Measurements from ENCODE around the gene PNPLA7.
"Not testable (repeated sequence)": the region's sequence is repeated elsewhere in the genome, so short reads cannot be mapped to it uniquely, and the experiment has no call there.

The PNPLA7 gene

DNA sequence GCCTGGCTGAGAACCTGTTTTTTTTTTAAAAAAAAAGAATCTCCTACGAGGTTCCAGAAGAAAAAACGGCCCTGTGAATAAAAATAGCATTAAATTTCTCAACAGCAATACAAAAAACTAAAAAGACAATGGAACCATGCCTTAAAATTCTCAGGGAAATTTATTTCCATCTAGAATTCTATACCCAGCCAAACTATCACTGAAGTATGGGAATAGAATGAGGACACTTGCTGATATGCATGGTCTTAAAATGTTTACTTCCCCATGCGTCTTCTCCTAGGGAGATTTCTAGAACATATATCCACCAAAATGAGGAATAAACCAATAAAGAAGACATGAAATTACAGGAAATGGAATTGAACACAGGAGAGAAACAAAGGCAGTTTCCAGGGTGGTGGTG, 74.5 kb downstream of the PNPLA7 start:
- no peak for DNase-seq
- in situ Hi-C loops (cut with HindIII; ENCODE audit: low pct_ligation_motif_present, low pct_unique_long_range_greater_than_20kb, low sequenced_read_pairs) = no loop called here

DNA sequence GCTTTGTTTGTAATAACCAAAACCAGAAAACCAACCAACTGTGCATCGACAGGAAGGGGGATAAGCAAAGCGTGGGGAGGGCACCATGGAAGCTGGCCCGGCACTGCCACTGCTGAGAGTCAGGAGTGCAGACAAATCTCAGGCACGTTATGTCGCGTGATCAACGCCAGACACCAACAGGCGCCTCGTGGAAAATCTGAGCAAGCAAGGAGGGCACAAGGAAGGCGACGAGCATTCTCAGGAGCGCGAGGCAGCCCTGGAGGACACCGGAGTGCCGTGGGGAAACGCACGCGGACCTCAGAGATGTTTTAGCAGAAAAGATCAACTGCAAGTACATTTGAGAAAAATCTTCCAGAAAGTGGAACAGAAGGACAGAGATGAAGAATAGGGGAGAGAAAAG, 75.9 kb downstream of the PNPLA7 start:
- DNase-seq = no peak
- in situ Hi-C loops (cut with HindIII; ENCODE audit: low pct_ligation_motif_present, low pct_unique_long_range_greater_than_20kb, low sequenced_read_pairs) = no loop called here

DNA sequence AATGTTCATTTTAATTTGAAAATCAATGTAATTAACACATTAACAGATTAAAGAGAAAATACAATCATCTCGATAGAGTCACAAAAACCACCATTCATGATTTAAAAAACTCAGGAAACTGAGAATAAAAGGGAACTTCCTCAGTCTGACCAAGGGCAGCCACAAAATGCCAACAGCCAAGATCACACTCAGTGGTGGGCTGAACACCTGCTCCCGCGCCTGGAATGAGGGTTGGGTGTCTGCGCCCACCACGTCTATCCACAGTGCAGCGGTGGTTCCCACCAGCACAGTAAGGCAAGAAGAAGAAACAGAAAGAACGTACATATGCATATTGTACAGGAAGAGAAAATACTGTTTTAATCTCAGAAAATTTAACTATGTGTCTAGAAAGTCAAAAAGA, 79.4 kb downstream of the PNPLA7 start:
- in situ Hi-C loops (cut with HindIII; ENCODE audit: low pct_ligation_motif_present, low pct_unique_long_range_greater_than_20kb, low sequenced_read_pairs) = no loop called here
- no peak for DNase-seq

DNA sequence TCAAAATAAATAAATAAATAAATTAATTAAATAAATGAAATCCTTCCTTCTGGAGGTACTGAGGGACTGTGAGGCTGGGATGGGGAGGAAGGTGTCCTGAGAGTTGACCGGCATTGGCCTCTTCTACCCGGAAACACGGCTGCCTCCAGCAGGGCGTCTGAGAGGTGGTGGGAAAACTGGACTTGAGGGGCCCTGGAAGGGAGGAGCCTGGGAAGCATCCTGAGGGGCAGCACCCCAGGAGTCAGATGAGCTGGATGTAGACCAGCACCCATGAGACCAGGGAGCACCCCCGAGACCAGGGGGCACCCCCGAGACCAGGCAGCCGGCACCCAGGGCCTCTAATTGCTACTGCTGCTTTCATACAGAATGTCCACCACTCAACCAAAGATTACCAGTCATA, 82.3 kb downstream of the PNPLA7 start:
- in situ Hi-C loops (cut with HindIII; ENCODE audit: low pct_ligation_motif_present, low pct_unique_long_range_greater_than_20kb, low sequenced_read_pairs) = no loop called here
- DNase-seq = no peak

DNA sequence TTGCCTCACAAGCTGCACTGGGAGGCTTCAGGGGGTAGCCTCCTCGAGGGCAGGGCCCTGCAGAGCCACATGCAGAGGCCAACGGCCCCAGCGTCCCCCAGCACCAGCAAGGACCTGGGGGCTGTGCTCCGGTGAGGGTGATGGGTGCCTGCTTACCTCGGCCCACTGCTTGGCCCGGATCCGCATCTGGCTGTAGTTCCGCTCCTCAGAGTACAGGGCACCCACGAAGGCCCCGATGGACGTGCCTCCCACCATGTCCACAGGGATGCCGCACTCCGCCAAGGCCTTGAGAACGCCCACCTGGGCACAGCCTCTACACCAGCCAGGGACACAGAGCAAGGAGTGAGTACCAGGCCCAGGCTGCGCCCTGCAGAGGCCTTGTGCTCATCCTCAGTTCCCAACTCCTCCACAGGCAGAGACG, 83.0 kb downstream of the PNPLA7 start:
- in situ Hi-C loops (cut with HindIII; ENCODE audit: low pct_ligation_motif_present, low pct_unique_long_range_greater_than_20kb, low sequenced_read_pairs) = no loop called here
- no peak for DNase-seq

DNA sequence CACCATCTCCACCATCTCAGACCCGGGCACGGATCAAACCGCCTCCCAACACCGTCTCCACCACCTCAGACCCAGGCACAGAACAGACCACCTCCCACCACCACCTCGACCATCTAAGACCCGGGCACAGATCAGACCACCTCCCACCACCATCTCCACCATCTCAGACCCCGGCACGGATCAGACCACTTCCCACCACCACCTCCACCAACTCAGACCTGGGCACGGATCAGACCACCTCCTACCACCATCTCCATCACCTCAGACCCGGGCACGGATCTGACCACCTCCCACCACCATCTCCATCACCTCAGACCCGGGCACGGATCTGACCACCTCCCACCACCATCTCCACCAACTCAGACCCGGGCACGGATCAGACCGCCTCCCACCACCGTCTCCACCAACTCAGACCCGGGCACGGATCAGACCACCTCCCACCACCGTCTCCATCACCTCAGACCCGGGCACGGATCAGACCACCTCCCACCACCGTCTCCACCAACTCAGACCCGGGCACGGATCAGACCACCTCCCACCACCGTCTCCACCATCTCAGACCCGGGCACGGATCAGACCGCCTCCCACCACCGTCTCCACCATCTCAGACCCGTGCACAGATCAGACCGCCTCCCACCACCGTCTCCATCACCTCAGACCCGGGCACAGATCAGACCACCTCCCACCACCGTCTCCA, 83.7 kb downstream of the PNPLA7 start:
- in situ Hi-C loops (cut with HindIII; ENCODE audit: low pct_ligation_motif_present, low pct_unique_long_range_greater_than_20kb, low sequenced_read_pairs); DNase-seq: not testable (repeated sequence)

DNA sequence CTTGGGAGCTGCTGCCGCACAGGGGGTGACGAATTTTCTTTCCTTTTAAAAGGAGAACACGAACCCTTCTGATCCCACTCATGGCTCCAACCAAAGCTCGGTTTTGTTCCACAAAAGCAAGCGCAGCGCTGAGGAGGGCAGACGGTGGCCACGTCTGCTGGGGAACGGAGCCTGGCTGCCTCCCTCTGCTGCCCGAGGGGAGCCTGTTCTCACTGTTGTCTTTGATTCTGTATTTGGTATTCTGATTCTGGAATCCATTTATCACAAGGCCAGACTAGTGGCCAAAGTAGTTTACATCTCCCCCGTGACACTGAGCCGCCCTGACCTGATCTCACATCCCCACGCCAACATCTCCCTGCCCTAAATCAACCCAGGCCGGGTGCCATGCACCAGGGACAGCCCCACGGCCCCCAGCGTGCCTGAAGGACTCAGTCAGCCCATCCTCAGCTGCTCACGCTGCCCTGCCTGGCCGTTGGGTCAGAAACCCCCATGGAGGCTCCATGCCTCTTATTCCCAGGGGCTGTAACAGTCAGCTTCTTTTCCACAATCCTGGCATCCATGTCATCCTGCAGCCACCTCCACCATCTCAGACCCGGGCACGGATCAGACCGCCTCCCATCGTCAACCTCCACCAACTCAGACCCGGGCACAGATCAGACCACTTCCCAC, 84.3 kb downstream of the PNPLA7 start:
- DNase-seq = no peak
- in situ Hi-C loops (cut with HindIII; ENCODE audit: low pct_ligation_motif_present, low pct_unique_long_range_greater_than_20kb, low sequenced_read_pairs) = no loop called here

DNA sequence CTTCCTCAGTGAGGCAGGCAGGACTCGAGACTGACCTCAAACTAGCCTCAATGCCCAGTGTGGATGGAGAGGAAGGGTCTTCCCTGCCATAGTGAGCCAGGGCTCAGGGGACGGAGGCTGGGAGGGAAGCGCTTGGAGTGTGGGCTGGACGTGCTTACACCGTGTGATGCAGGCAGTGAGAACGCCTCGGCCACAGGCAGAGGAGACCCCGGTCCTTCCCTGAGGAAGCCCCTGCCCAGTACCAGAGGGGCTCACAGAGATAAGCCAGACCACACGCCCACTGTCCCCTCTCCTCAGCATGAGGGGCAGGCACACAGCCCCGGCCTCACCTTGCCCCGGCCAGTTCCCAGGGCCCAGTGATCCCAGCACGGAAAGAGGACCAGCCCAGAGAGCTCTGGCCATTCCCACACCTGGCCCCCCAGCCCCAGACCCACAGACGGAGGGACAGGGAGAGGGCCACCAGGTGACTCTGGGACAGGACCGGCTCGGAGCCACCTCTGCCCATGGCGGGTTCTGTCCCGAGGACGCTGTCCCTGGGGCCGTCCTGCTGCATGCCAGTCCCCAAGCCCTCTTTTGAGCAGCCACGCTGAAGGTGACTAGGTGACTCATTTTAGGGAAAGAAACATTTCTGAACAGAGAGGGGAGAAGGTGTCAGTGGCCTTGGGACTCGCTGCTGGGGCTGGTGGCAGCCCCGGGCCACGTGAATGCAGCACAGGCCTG, 85.0 kb downstream of the PNPLA7 start:
- in situ Hi-C loops (cut with HindIII; ENCODE audit: low pct_ligation_motif_present, low pct_unique_long_range_greater_than_20kb, low sequenced_read_pairs) = no loop called here
- no peak for DNase-seq

DNA sequence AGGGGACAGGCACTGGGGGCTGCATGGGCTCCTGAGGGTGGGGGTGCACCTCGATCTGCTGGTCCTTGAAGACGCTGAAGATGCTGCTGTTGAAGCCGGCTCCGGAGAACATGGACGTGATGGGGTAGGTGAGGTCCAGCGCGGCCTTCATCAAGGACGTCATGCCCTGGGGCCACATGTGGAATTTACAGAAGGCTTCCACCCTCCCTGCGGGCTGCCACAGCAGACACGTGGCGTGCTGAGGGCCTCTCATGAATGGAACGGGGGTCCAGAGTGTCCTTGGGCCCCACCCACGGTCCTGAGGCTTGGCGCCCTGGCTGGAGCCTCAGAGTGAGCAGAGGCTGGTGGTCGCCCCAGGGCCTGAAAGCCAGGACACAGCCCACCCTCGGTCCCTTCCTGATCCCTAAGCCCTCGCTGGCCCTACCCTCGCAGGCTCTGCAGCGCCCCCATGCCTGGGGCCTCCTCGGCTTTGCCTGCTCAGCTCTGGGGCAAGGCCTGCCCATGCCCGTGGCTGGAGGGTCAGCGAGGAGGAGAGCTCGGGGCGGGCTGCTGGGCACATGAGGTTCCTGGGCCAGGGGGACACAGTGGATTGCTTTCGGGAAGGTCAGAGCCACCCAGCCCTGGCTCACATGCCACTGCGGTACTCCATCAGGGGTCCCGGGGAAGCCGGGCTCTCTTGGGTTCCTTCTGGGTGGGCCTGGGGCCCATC, 85.8 kb downstream of the PNPLA7 start:
- in situ Hi-C loops (cut with HindIII; ENCODE audit: low pct_ligation_motif_present, low pct_unique_long_range_greater_than_20kb, low sequenced_read_pairs) = no loop called here
- no peak for DNase-seq

DNA sequence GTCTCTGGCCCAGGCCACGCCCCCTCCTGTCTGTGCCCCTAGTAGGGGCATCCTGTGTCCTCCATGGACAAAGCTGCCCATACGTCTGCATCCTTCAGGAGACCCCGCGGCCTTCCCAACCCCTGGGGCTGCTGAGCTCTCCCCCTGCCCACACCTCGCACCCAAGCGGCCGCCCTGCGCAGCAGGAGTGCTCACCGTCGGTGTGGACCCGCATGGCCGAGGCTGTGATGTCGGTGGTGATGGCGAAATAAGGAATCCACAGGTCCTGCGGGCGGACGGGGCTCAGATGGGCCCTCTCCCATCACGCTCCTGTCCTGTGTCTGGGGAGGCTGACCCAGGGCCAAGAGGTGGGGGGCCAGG, 86.3 kb downstream of the PNPLA7 start:
- in situ Hi-C loops (cut with HindIII; ENCODE audit: low pct_ligation_motif_present, low pct_unique_long_range_greater_than_20kb, low sequenced_read_pairs) = no loop called here
- DNase-seq = no peak

DNA sequence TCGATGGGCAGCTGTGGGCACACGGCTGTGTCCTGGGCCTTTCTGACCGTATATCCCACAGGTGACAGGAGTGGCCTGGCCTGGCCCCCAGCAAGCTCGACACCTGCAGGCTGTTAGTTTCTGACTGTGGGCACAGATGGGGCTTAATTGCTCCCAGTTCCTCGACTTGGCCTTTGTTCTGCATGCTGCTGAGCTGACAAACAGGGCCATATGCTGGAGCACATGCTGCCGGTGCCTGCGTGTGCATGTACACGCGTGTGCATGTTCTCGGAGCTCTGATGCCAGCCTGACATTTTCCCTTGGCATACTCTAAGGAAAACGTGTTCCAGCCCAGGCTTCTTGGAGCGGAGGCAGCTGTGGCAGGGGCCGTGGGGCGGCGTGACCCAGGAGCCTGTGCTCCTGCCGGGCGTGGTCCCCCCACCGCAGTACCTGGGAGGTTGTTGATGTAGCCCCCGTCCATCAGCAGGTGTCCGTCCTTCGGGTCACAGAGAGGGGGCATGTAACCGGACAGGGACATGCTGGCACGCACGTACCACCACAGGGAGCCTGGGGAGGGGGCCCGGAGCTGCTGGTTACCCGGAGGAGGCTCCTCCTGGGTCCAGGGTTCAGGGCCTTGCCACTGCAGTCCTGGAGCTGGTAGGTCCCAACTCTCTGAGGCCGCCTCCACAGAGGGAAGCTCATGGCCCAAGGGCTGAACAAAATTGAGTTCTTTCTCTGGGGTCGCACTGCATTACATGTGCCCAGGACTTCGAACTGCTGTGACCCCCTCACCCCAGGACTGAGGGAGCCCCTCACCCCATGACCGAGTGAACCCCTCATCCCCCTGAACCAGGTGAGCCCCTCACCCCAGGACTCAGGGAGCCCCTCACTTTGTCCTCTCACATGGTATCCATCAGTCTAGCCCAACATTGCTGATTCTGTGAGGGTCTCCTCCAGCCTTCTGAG, 86.9 kb downstream of the PNPLA7 start:
- in situ Hi-C loops (cut with HindIII; ENCODE audit: low pct_ligation_motif_present, low pct_unique_long_range_greater_than_20kb, low sequenced_read_pairs) = no loop called here
- DNase-seq = no peak

DNA sequence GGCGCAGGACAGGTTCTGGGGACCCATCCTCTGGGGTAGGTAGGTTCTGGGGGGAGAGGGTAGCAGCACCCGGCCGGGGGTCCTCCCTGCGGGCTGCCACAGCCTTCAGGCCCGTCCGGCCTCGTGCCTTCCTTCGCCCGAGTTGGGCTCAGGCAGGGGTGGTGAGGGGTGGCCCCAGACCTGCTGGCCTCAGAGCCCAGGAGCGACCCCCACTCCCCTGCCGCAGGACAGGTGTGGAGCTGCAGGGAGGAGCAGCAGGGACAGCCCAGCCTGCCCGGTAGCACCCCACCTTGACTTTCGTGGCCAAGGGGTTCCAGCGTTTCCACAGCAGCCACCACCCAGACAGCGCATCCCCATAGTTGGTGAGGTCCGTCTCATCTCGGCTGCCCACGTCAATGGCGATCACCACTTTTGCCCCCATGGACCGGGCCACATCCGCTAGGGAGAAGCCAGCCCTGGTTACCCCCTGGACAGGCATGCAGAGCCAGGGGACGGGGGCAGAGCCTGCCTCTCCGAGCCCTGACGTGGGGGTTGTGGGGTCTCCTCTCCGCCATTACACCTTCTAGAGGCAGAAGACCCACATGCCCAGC, 87.7 kb downstream of the PNPLA7 start:
- no peak for DNase-seq

DNA sequence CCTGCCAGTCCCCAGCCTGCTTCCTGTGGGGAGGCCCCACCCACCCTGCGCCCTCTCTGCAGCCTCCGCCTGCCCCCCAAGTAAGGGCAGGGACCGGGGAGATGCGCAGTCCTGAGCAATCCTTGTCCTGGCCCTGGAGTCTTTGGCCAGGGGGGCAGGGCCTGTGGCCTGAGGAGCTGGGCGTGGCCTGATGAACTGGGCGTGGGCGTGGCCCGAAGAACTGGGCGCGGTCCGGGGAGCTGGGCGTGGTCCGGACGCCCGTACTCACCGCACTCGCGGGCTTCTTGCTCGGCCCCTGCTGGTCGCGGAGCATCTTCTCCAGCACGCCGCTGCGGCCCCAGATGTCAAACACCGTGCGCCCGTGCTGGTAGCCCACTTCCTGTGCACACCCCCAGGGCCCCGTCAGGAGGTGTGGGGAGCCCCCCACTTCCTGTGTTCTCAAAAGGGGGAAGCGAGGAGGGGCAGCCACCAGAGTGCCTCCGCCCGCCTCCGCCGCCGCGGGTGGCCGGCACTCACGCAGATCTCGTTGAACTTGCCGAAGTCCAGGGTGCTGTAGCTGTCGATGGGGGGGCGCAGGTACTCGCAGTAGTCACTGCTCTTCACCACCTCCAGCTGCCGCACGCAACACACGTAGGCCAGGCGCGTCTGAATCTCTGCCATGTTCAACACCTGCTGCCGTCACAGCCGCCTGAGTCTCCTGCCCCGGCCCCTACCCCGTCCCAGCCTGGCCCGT, 88.4 kb downstream of the PNPLA7 start:
- no peak for DNase-seq
- in situ Hi-C loops (cut with HindIII; ENCODE audit: low pct_ligation_motif_present, low pct_unique_long_range_greater_than_20kb, low sequenced_read_pairs) = no loop called here

More for the DNA sequence above, 87.7 kb downstream of the PNPLA7 start:
- in situ Hi-C loops (cut with HindIII; ENCODE audit: low pct_ligation_motif_present, low pct_unique_long_range_greater_than_20kb, low sequenced_read_pairs) = no loop called here

DNA sequence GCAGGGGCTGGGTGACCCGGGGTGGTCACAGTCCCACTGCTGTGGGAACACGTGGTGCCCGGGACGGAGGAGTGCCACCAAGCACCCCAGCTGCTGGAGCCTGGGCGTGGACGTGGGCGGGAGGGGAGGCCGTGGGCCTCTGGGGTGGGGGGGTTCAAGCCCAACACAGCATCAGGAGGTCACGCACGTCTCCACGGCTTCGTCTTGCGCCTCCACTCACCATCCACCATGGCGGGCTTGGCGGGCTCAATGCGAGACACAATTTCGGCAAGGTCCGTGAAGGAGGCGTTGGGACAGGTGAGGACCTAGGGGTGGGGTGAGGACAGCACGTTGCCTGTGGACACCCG, 88.9 kb downstream of the PNPLA7 start:
- in situ Hi-C loops (cut with HindIII; ENCODE audit: low pct_ligation_motif_present, low pct_unique_long_range_greater_than_20kb, low sequenced_read_pairs) = no loop called here
- no peak for DNase-seq

DNA sequence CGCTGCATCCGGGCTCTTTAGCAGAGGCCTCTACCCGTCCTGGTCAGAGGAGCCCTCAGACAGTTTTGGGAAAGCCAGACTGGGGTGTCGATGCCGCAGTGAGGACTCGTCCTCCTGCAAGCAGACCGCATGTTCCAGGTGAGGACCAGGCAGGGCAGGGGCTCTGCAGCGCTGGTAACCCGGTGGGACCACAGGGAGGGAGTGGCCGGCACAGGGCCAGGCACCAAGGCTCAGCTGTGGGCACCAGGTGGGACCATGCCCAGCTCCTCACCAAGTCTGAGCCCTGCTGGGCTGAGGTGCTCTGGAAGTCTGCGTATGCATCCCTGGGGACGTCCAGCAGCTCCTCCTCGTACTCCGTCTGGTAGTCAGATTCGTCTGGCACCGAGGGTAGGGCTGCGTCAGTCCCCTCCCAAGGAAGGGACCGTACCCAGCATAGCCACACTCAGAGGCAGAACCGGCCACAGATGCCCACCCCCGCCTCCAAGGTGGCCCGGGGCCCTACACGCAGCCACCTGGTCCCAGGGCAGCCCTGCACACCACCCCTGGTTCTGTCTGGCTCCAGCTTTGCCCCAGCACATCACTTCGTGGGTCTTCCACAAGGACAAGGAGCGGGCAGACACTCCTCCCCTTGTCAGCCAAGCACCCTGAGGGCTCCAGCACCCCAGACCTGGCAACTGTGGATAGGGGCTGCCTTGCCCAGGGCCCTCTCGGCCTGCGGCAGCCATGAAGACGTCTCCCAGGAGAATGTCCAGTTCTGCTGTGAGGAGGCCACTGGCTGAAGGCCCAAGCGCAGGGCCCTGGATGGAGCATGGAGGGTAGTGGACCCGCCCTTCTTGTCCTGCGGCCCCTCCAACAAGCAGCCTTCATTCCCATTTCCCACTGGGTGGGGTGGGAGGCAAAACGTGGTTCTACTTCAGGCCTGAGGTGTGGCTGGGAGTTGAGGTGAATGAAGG, 89.6 kb downstream of the PNPLA7 start:
- in situ Hi-C loops (cut with HindIII; ENCODE audit: low pct_ligation_motif_present, low pct_unique_long_range_greater_than_20kb, low sequenced_read_pairs) = no loop called here
- no peak for DNase-seq

DNA sequence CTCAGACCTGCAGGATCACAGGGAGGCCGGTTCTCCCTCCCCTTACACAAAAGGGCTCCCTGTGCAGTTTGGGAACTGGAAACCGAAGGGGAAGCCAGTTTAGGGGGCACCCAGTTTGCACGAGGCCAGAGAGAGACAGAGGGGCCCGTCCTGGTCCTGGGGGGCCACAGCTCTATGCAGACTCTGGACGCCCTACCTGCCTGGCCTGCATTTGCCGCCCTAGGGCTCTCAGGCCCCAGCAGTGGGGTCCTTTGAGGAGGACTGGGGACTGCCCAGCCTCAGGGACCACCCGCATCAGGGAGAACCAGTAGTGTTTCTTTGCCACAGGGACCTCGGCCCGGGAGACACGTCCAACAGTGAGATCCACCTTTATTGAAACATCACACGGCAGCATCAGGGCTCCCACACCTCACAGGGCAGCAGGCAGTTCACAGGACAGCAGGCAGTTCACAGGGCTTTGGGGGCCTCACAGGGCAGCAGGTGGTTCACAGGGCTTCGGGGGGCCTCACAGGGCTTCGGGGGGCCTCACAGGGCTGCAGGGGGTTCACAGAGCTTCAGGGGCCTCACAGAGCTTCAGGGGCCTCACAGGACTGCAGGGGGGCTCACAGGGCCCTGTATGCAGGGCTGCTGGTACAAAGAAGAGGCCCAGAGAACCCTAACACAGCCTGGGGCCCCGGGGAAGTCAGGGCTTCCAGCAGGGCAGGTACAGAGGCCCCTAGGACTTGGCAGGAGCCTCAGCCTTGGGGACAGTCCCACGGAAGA, 90.4 kb downstream of the PNPLA7 start:
- in situ Hi-C loops (cut with HindIII; ENCODE audit: low pct_ligation_motif_present, low pct_unique_long_range_greater_than_20kb, low sequenced_read_pairs) = no loop called here
- DNase-seq = no peak
